GM19372 (cell line): ENCODE measurements around the gene OR13J1.

Experiments used
- ATAC-seq: cut with Tn5 transposase; IDR thresholded peaks from one replicate; pipeline ENCODE4 v1.9.1; 2021; ENCODE audit warnings: mild to moderate bottlenecking, low read depth, moderate library complexity; ENCODE audit not compliant: unreplicated experiment

OR13J1 gene

DNA sequence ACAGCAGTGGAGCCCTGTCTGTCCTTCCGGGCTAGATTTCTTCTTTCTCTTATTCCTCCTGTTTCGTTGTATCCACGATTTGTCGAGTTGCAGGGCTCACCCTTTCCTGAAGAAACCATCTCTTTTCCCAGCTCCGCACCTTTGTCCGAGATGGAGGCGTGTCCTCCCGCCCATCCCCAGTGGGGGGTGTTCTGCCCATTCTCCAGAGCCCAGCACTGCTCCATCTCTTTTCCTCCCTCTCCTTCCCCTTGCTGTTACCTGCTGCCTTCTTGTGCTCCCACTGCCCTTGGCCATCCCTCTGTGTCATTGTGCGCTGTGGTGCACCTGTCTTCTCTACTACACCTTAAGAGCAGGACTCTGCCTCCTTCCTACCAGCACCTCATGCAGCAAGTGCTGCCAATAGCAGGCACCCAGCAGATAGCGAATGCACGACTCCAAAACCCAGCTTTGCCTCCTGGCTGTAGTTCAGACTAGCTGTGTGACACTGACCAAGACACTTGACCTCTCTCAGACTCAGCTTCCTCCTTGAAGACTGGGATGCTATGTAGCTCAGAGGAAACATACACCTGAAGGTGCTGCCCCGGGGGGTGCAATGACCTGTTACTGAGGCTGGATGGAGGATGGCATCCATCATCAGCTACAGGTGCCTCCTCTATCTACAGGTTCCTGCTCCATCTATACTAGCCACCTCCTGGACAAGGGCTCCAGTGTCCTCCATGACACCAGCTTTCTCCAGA lies 8.9 kb downstream of the OR13J1 start:
- no peak for ATAC-seq

DNA sequence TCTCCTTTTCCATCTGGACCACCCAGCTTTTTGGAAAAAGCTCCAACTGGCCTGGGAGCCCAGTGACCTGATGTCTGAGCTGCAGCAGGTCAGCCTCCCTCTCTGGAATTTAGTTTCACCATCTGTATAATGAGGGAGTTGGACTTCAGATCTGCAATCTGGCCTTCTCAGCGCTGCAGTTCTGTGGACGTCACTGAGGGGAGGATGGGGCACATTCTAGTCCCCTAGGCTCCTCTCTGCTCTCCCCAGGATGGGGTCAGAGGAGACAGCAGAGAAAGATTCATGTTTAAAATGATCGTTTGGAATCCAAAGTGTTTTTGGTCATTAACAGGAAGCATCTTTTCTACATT lies 10.2 kb downstream of the OR13J1 start:
- ATAC-seq, result no peak

DNA sequence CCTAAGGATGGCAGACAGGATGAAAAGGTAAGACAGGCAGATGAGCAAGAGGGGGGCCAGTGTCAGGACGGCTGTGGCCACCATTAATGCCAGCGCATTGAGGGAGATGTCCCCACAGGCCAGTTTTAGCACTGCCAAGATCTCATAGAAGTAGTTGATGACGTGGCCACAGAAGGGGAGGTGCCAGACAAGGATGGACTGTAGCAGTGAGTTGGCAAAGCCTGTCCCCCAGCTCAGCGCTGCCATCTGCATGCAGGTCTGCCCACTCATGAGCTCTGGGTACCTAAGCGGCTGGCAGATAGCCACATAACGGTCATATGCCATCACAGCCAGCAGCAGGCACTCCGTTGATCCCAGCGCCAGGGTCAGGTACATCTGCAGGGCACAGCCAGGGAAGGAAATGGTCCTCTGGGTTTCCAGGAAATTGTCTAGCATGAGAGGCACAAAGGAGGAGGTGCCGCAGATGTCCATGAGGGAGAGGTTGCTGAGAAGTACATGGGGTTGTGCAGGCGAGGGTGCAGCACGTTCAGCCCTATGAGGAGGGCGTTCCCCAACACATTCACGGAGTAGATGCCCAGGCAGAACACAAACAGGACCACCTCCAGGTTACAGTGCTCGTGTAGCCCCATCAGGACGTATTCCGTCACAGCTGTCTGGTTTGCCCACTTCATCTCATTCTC lies 10.8 kb downstream of the OR13J1 start:
- ATAC-seq, result no peak

DNA sequence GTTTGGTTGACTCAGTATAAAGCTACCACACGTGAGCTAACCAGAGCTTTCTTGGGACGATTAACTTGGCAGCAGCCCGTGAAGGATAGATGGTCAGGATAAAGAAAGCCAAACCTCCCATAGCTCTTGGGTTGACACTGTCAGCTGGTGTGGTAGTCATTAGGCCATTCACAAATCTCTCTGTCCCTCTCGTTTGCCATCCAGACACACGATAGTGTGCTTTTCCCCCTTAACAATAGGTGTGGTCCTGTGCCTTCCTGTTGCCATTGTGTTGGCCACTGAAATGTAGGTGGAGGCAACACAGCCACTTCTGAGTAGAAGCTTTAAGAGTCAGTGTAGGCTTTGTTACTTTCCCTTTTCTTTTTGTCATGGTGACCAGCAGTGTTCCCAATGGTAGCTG lies 11.7 kb downstream of the OR13J1 start:
- no peak for ATAC-seq

DNA sequence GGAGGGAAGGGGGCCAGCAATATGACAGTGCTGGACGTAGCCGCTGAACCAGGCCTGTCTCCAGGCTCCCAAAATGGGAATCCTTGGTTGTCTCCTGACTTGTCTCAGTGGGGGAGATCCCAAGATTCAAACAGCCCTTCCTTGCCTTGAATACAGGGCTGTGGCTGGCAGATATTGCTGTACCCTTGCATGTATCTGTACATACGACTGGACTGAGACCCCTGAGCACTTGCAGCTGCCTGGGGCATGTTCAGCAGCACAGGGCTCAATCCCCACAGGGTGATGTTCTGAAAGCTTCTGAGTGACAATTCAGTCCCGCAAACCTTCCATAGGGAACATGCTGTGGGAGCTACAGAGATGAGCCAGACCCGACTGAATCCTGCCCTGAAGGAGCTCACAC lies 13.3 kb downstream of the OR13J1 start:
- no peak for ATAC-seq

DNA sequence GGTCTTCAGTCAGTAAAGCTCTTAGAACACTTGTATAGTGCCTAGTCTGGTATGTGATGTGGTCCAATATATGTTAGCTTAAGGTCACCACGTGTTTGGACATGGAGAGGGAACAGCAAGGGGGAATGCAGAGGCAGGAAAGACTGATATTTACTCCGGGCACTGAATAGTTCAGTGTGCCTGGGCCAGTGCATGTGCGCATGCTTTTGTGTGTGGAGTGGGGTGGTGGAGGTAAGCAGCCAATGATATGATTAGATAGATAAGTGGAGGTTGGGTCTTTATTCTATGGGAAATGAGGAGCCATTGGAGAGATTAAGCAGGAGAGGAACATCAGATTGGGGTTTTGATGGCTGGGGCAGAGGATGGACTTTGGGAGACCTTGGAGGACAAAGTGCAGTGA lies 14.0 kb downstream of the OR13J1 start:
- no peak for ATAC-seq

DNA sequence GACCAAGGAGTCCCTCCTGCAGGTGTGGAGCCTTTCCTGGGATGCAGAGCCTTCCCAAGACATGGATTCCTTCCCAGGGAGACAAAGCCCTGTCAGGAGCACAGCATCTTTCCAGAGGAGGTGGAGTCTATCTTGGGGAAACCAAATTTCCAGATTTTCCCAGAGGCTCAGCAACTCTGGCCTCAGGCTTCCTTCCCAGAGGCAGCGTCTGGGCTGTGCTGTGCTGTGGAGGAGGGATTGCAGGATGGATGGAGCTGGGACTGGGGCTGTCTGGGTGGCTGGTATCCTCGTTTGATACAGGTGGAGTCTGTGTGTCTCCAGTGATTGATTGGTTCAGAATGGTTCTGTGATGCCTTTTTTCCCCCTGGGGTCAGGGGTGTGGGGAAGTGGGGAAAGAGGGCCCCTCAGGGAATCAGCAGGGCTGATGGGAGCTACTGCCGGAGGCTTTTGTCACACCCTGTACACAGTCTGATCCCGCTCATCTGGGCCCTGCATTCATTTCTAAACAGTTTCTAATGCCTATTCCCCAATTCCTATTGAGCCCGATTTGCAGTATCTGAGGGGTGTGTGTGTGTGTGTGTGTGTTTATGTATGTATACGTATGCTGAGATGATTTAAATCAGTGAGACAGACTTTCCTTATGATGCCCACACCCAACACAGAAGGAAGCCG lies 16.0 kb downstream of the OR13J1 start:
- no peak for ATAC-seq

DNA sequence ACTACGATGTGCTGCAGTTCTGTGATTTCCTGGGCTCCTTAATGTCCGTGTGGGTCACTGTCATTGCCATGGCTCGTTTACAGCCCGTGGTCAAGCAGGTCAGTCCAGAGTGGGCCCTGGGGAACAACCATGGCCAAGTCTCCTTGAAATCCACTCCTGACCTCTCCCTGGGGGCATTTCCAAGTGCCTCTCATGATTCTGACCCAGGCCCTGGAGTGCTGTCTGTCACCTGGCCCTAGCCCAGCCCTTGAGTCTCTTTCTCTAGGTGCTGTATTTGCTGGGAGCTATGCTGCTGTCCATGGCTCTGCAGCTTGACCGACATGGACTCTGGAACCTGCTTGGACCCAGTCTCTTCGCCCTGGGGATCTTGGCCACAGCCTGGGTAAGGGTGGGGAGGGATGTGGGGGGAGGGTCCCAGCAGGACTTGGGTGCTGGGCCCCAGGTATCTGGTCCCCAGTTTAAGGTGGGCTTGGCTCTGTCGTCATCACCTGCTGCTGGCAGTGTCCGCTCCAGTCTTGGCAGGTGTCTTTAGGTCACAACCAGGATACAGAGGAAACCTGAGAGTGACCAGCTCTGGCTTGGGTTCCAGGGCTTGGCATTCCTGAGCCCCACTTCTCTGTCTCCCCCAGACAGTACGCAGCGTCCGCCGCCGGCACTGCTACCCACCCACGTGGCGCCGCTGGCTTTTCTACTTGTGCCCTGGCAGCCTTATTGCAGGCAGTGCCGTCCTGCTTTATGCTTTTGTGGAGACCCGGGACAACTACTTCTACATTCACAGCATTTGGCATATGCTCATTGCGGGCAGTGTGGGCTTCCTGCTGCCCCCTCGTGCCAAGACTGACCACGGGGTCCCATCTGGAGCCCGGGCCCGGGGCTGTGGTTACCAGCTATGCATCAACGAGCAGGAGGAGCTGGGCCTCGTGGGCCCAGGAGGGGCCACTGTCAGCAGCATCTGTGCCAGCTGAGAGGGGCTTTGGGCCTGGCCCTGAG lies 17.0 kb downstream of the OR13J1 start:
- no peak for ATAC-seq

DNA sequence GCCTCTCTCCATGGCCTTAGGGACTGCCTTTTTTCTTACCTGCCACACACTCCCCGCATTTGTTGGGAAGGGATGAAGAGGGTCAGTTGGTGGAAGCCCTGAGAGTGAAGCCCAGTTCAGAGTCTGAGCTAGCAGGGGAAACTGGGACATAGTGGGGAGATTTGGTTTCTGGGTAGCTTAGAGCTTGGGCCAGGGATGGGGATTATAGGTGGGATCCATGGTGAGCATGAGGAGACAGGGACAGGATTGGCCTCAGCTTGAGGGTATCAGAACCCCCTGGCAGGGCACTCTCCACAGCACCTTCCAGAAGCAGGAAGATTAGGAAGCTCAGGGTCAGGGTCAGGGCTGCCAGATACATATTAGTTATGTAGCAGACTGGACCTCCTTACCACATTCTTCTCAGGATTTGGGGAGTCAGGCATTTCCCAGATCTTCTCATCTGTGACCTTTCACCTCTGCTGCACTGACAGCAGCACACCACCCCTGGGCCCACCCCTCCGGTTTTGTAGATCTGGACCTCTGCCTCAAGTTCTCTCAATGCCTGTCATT lies 17.9 kb downstream of the OR13J1 start:
- ATAC-seq, result no peak

DNA sequence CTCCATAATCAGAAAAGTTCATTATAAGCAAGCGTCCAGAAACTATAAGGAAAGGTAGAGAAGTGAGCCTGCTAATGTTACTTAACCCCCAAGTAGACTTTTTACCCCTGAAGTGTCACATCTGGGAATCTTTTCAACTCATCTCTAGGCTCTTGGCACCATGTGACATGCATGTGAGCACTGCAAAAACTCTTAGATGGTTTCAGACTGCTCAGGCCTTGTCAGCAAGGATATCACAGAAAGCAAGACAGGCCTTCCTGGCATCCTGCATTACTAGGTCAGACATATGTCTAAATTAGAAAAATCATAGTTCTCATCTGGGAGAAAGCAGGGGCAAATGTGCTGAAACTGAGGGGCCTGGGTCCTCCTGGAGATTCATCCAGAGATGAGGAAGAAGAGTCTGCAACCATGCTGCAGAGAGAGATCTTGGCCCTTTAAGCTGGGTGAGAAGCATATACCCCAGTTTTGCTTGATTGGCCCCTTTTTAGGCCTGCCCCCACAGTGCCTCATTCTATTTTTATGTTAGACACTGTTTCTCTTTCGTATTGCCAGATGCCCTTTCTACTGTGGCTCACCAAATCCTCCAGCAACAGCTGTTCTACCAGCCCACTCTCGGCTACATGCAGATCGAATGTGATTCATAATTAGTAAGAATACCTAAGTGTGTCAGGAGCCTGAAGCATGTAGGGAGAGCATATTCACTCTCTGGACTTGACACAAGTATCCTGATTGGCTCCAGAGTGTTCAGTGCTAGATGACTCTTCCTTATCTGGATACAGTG lies 22.2 kb downstream of the OR13J1 start:
- ATAC-seq, result peak; percentile 94

DNA sequence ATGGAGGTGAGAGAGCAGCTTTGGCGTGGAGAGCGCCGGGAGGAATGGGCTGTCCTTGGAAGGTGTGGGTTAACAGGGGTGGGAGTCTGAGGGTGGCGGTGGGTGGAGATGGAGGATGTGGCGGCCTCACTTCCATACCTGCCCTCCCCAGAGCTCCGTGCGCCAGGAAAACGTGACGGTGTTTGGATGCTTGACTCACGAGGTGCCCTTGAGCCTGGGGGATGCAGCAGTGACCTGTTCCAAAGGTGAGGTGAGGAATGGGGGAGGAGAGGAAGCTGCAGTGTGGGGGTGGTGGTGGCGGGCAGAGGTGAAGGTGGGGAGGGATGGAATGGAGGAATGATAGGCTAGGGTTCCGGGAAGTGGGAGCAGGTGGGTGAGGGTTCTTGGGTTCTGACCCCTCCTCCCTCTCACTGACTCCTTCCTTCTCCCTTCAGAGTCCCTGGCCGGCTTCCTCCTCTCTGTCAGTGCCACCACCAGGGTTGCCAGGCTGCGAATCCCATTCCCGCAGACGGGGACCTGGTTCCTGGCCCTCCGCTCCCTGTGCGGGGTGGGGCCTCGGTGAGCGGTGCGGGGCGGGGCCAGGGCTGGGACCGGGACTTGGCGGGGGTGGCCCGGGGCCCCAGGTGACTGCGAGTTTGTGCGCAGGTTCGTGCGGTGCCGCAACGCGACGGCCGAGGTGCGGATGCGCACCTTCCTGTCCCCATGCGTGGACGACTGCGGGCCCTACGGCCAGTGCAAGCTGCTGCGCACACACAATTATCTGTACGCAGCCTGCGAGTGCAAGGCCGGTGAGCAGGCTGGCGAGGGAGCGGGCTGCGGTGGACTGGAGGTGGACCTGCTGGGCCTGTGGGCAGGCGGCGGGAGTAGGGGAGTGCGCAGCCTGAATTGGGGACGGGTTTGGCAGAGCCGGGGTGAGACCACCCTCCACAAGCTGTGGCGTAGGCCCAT lies 24.1 kb downstream of the OR13J1 start:
- no peak for ATAC-seq

DNA sequence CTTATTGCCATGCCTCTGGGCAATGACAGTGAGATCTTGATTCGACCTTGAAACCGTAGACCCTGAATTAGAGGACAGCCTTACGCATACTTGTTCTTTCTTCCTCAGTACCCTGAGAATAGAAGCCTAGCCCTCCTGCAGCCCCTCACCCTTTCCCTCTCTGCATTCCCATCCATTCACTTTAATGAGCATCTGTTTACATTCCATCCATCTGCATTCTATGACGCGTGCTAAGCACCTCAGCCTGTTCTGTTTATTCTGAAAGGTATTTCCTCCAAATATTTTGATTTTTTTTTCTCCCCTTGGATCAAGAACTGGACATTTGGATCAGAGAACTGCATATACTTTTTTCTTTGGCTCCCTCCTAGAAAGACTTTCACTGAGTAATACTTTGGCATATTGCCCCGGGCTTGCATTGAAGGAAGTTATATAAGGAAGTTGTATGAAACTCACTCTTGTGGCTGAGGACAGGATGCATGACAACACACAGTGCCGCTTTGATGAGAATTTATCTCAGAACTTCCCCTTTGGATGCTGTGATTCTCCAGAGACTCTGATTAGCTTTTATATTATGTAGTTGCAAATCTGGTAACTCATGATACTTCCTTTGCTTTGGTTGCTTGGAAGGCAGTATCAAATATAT lies 25.5 kb downstream of the OR13J1 start:
- ATAC-seq, result no peak

DNA sequence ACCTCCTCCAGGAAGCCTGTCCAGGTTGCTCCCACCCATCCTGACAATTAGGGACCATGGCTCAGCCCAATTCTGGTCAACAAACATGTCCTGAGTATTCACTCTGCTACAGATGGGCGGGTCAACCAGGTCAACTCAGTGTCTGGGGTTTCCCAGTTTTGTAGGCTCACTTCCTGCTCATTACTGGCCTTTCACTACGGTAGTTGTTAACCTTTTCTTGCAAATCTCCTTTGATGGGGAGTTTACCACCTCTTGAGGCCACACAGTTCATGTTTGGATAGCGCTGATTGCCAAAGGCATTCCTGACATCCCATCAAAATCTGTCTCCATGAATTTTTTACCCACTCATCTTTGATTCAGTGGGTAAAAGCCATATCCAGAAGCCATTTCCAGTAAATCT lies 27.4 kb downstream of the OR13J1 start:
- peak; percentile 77 for ATAC-seq

DNA sequence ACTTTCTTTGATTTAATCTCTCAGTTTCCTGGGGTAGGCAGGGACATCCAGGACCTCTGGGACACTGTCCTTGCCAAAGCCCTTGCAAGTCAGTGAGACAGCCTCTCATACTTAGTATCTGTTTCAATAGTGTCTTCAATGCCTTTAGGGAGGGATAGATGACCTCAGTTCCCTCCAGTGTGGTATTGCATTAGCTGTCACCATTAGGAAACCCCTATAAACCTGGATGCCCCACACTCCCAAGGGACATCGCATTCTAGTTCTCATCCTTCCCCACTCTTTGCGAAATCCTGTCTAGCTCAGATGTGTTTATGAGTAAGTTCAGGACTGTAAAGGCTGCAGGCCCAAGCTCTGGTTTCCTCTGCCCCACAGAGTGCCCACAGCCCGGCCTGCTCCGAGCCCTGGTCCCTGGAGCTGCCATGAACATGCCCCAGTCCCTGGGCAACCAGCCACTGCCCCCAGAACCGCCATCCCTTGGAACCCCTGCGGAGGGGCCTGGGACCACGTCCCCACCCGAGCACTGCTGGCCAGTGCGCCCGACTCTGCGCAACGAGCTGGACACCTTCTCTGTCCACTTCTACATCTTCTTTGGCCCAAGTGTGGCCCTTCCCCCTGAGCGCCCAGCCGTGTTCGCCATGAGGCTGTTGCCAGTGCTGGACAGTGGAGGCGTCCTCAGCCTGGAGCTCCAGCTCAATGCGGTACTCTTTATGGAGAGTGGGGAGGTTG lies 28.0 kb downstream of the OR13J1 start:
- no peak for ATAC-seq

DNA sequence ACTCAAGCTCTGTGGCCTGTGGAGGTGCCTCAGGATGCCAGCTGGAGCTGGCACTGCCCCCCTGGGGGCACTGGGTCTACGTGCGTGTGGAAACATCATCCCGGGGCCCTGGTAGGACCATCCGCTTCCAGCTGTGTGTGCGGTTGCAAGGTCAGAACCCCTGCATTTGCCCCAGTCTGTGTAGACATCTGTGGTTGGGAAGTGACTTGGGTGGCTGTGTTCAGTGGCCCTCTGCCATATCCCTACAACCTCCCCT lies 28.6 kb downstream of the OR13J1 start:
- no peak for ATAC-seq

DNA sequence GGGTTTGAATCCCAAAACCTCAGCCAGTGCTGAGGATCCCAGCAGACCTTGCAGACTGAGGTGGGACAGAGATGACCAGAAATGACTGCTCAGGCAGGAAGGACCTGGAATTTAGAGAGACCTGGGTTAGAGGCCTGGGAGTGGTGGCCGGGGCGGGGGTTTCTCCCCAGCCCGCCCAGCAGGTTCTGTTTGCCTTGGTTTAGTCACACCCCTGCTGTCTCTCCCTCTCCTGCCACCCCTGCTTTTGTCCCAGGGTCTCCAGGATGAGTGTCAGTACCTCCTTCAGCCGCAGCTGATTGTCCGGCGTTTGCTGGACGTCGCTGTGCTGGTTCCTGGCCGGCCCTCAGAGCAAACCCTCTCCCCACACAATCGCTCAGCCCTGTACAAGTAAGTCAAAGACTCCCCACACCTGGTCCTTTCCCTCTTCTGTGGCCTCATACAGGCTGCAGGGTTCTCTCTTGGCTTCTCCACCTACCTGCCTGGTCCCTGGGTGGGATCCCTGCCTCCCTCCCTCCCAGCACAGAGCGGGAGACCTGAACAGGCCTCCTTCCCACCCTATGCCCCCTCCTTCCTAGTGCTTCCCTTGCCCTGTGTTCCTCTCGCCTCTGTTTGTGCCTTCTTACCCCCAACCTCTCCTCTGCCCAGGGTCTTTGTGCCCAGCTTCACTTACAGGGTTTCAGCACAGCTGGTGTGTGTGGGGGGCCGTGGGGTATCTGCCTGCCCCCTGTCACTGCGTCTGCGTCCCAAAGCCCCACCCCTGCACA lies 29.1 kb downstream of the OR13J1 start:
- no peak for ATAC-seq

DNA sequence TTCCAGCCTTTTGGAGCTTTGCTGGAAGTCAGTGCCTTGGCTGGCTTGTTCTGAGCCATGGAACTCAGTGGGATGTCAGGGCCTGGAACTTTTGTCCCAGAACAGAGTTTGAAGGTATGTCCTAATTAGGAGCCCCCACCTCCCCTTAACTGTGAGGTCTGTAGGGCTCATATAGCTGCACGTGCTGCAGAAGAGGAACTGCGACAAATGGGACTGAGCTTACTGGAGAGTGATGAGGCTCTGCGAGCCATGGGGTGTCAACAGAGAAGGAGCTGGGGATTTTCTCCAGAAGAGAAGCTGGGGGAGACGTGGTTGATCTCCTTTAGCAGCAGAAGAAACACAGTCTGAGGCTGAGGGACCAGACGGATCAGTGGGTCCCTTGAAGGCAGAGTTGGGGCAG lies 30.3 kb downstream of the OR13J1 start:
- ATAC-seq, result no peak
